Measurements from ENCODE around the gene C2CD4D. TPM values are rescaled to one million over a fixed set of nuclear protein-coding genes. Genes with fewer than 3 reads are reported as not detected.

The C2CD4D gene
- total and polyA plus RNA-seq, 2 of the 13 experiments (the other 11 are each of a cell fraction or from before 2014, with no cell fraction given), result not detected

GRCh38 chr1:151858886-151859665 lies 19.5 kb upstream of the C2CD4D start (continued):
- TF ChIP-seq PRDM15 (CRISPR knock-in tag; IDR thresholded peaks at IDR 0.05), result no peak

DNA sequence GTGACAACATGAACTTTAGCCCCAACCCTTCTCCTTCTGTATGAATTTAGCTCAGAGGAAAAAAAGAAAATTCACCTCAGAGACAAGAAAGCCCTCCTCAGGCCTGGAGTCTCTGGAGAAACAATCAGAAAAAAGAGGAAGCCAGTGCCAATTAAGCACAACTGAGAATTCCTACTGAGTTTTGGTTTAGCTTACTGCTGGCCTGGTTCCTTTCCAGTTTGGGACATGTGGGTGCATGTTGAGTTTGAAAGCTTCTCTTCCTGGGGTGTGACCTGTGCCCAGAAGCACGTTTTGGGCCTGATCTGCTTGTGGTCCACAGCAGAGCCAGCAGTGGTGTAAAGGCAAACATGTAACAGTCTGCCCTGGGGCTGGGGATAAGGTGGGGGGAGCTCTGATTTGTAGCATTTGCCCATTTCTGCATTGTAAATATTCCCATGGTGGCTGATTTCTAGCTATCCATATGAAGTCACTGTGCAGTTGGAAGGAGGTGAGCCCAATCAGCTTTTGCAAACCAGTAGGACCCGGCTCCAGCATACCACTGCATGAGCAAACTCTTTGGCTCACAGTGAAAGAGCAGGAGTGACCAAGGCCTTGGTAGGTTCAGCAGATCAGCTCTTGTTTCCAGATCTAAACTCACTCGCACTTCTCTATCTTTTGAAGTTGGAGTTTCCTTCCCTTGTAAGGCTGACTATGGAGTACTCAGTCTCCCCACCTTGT lies 18.6 kb upstream of the C2CD4D start:
- 20% methylated on average over 2 of the region's 3 CpGs for WGBS (ENCODE audit: low lambda C conversion rate)
- ChIA-PET CTCF (ENCODE audit: low intra/inter-chr PET ratio, low total read pairs) (no interaction called here), POLR2A (interaction anchor here (1.3 kb wide), 1 partner anchor 26 kb away, joined by 3 read pairs; no protein-coding TSS in a partner anchor)
- DNase-seq (ENCODE audit: low spot score), result no peak
- no peak overlapping the region for H2AFZ ChIP-seq (ENCODE audit: low read length)
- H3K9ac ChIP-seq (ENCODE audit: insufficient read depth, low read depth, low read length), result no peak overlapping the region
- no peaks in the 10 kb centered on the region for H3K4me1 ChIP-seq (ENCODE audit: insufficient read depth, low read length)
- no peaks in the 10 kb centered on the region for H4K20me1 ChIP-seq (ENCODE audit: insufficient read depth, low read length)
- H3K27ac ChIP-seq (ENCODE audit: extremely low read length, insufficient read depth, low read length), result no peak overlapping the region
- peaks cover 5% of the 10 kb centered on the region in 2 experiments; a peak in 3 of 5 replicates for H3K27me3 ChIP-seq (ENCODE audit: control insufficient read depth in 1 of 2, insufficient read depth in 2 of 2, low read length in 2 of 2)
- no peak overlapping the region for H3K4me3 ChIP-seq (replicated peaks in 1 of 3; ENCODE audit: insufficient read depth in 1 of 3, low read depth in 2 of 3, low read length in 3 of 3)
- H3K4me2 ChIP-seq (ENCODE audit: low read depth, low read length), result no peak overlapping the region
- FAIRE-seq, result no peak
- no peaks in the 10 kb centered on the region for H3K36me3 ChIP-seq (replicated peaks in 1 of 2; ENCODE audit: control insufficient read depth in 1 of 2, insufficient read depth in 2 of 2, low read length in 2 of 2)
- no peaks in the 10 kb centered on the region for H3K79me2 ChIP-seq (ENCODE audit: insufficient read depth, low read length)
- ATAC-seq, result peak; percentile 42; the same call in 1 of the 3 replicates
- no TSS peak for BruUV-seq (replicated peaks)
- in situ Hi-C loops (cut with HindIII; ENCODE audit: extremely low pct_ligation_motif_present, low pct_unique_long_range_greater_than_20kb), result no loop called here
- no peaks in the 10 kb centered on the region for H3K9me3 ChIP-seq (ENCODE audit: low read length)
- intact Hi-C loops (cut with micrococcal nuclease; ENCODE audit: unreplicated experiment), result no loop called here
- TF ChIP-seq, protein P1, sequence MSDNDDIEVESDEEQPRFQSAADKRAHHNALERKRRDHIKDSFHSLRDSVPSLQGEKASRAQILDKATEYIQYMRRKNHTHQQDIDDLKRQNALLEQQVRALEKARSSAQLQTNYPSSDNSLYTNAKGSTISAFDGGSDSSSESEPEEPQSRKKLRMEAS (IDR thresholded peaks at IDR 0.05), result no peak
- TF ChIP-seq ZFP82 (CRISPR knock-in tag; IDR thresholded peaks at IDR 0.05; ENCODE audit: borderline replicate concordance) (no peak), ELF4 (CRISPR knock-in tag; IDR thresholded peaks at IDR 0.05; ENCODE audit: borderline replicate concordance) (no peak), ZNF782 (CRISPR knock-in tag; IDR thresholded peaks at IDR 0.05; ENCODE audit: borderline replicate concordance) (no peak)
- TF ChIP-seq, protein P2, sequence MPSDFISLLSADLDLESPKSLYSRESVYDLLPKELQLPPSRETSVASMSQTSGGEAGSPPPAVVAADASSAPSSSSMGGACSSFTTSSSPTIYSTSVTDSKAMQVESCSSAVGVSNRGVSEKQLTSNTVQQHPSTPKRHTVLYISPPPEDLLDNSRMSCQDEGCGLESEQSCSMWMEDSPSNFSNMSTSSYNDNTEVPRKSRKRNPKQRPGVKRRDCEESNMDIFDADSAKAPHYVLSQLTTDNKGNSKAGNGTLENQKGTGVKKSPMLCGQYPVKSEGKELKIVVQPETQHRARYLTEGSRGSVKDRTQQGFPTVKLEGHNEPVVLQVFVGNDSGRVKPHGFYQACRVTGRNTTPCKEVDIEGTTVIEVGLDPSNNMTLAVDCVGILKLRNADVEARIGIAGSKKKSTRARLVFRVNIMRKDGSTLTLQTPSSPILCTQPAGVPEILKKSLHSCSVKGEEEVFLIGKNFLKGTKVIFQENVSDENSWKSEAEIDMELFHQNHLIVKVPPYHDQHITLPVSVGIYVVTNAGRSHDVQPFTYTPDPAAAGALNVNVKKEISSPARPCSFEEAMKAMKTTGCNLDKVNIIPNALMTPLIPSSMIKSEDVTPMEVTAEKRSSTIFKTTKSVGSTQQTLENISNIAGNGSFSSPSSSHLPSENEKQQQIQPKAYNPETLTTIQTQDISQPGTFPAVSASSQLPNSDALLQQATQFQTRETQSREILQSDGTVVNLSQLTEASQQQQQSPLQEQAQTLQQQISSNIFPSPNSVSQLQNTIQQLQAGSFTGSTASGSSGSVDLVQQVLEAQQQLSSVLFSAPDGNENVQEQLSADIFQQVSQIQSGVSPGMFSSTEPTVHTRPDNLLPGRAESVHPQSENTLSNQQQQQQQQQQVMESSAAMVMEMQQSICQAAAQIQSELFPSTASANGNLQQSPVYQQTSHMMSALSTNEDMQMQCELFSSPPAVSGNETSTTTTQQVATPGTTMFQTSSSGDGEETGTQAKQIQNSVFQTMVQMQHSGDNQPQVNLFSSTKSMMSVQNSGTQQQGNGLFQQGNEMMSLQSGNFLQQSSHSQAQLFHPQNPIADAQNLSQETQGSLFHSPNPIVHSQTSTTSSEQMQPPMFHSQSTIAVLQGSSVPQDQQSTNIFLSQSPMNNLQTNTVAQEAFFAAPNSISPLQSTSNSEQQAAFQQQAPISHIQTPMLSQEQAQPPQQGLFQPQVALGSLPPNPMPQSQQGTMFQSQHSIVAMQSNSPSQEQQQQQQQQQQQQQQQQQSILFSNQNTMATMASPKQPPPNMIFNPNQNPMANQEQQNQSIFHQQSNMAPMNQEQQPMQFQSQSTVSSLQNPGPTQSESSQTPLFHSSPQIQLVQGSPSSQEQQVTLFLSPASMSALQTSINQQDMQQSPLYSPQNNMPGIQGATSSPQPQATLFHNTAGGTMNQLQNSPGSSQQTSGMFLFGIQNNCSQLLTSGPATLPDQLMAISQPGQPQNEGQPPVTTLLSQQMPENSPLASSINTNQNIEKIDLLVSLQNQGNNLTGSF (CRISPR knock-in tag; IDR thresholded peaks at IDR 0.05), result no peak

All from HepG2 (cell line).